NCI-H748 treated with DMSO at 0.1 percent for 48 hours (cell line): ENCODE data around the gene NDUFA3.
A peak's percentile ranks its signal among the peaks of the same experiment; 100 is the strongest.

Experiments
- DNase-seq: peaks from one replicate; lab custom pipeline; 2025; lab: John Stamatoyannopoulos, UW

Gene NDUFA3

DNA sequence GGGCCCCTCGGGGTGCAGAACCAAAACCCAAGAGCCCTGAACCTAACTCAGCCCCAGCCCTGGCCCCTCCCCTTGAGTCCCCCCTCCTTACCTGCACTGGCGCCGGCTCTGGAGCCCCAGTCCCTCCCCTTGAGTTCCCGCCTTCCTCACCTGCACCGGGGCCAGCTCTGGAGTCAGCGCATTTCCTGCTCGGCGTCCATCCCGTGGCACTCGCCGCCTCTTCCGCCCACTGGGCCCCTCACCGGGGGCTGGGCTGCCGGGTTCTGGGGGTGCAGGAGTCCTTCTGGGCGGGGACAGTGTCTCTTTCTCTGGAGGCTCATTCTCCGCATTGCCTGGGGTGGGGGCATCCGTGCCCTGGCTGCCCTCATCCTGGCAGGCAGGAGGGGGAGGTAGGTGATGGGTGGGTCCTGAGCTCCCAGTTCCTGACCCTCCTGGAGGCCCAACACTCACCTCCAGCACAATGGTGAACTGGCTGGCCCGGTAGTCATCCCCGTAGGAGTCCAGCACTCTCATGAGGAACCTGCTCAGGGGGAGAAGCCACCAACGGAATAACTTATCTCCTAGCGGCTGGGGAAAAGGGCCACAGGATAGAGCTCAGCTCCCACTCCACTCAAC is 5.3 kb downstream of the NDUFA3 start:
- DNase-seq, result no peak

GRCh38 chr19:54108496-54108895 is 5.8 kb downstream of the NDUFA3 start:
- DNase-seq, result no peak

GRCh38 chr19:54109651-54110050 is 7.0 kb downstream of the NDUFA3 start:
- DNase-seq, result no peak

- DNase-seq, result no peak
Measured at GRCh38 chr19:54114340-54115108, 11.9 kb downstream of the NDUFA3 start.

- DNase-seq, result peak; percentile 99
Measured at GRCh38 chr19:54115109-54116063, 12.7 kb downstream of the NDUFA3 start, which contains the start of the genes PRPF31 and TFPT. Gene PRPF31 (plus strand): TSS chr19:54115754. CDS start chr19:54118279, 2,525 bp downstream. Gene TFPT (minus strand): TSS chr19:54115657. CDS start chr19:54115269, 388 bp downstream.

DNA sequence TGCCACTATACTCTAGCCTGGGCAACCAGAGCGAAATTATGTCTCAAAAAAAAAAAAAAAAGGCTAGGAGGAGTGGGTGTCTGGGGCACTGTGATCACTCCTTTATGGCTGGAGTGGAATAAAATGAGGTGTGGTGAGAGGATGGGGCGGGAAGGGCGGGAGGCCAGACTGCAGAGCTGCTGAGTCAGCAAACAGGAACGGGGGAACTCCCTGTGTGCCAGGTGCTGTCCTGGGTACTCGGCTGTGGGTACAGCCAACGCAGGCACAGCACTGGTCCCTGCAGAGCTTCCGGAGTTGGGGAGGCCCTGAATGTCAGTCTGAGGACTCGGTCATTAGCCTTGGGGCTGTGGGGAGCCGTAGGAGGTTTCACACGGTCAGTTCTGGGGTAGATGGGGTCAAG is 18.6 kb downstream of the NDUFA3 start:
- no peak for DNase-seq

- DNase-seq, result no peak
Measured at GRCh38 chr19:54123682-54124081, 21.0 kb downstream of the NDUFA3 start.

GRCh38 chr19:54124393-54124792 is 21.7 kb downstream of the NDUFA3 start:
- no peak for DNase-seq

- no peak for DNase-seq
Measured at GRCh38 chr19:54125713-54126112, 23.1 kb downstream of the NDUFA3 start.

- no peak for DNase-seq
Measured at GRCh38 chr19:54127688-54128440, 25.2 kb downstream of the NDUFA3 start.

- no peak for DNase-seq
Measured at GRCh38 chr19:54128441-54128725, 25.7 kb downstream of the NDUFA3 start.

DNA sequence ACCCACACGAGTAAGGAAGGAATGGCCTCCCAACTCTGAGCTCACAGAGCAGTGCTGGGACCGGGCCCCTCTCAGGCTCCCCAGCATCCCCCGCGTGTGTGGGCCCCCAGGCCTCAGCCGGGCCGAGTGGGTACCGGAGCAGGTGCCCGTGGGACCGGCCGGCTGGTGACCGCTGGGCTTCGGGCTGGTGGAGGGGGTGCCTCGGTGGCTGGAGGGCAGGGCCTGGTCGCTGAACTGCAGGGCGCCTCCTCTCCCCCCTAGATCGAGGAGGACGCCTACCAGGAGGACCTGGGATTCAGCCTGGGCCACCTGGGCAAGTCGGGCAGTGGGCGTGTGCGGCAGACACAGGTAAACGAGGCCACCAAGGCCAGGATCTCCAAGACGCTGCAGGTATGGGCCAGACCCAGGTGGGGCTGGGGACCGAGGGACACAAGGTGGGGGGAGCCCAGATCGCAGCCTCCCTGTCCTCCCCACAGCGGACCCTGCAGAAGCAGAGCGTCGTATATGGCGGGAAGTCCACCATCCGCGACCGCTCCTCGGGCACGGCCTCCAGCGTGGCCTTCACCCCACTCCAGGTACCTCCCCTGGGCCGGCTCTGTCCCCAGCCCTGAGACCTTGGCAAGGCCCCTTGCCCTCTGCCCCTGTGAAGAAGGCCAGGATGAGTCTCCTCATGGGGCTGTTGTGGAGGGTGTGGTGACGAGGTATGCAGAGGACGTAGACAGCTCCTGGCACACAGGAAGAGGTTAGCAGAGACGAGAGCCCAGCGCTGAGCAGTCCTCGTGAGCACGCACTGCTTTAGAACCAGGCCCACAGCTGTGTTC is 26.4 kb downstream of the NDUFA3 start:
- no peak for DNase-seq

DNA sequence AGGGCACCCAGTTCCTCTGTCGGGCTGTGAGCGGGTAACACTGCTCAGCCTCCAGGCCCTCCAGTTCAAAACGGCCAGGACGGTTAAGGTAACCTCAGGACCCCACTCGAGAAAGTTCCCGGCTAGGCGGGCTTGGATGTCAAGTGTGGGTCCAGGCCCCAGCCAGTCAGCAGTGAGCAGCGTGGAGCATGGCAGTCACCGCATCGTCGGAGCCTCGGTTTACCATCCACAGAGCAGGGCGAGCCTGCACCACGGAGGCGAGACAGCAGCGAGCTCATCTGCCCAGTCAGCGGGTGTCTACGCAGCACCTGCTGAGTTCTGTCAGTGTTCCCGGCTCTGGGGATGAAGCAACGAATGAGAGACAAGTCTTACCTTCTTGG is 27.0 kb downstream of the NDUFA3 start:
- DNase-seq, result no peak

- DNase-seq, result no peak
Measured at GRCh38 chr19:54133312-54133956, 30.8 kb downstream of the NDUFA3 start.

GRCh38 chr19:54133957-54134590 is 31.4 kb downstream of the NDUFA3 start:
- DNase-seq, result no peak

DNA sequence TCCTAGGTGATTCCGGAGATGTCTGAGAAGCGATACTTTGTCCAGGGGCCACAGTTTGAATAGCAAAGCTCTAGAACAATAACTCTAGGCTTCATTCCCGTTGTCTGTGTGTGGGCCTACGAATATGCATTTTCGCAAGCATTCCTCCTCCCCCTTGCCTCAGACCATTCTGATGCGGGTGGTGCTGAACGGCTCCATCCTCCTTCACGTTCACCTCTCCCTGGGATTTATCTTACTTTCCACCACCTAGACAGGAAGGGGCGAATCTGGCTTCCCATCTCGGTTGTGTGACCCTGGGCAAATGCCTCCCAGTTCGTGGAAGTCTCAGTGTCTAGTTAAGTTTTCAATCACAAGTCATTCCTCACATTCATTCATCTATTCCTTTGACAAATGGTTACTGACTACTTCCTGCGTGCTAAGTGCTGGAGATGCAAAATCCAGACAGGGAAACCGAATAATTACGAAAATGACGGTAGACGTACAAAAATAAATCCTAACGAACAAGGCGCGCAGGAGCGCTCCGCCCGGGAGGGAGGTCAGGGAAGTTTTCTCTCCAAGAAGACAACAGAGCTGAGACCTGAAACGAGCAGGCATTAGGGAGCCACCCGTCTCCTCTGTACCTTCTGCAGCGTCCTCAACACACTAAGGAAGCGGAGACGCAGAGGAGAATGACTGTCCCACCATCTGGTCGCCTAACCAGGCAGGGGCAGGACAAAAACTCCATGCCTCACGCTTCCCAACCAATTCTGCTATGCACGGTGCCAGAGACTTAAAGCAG is 33.6 kb downstream of the NDUFA3 start:
- DNase-seq, result no peak

DNA sequence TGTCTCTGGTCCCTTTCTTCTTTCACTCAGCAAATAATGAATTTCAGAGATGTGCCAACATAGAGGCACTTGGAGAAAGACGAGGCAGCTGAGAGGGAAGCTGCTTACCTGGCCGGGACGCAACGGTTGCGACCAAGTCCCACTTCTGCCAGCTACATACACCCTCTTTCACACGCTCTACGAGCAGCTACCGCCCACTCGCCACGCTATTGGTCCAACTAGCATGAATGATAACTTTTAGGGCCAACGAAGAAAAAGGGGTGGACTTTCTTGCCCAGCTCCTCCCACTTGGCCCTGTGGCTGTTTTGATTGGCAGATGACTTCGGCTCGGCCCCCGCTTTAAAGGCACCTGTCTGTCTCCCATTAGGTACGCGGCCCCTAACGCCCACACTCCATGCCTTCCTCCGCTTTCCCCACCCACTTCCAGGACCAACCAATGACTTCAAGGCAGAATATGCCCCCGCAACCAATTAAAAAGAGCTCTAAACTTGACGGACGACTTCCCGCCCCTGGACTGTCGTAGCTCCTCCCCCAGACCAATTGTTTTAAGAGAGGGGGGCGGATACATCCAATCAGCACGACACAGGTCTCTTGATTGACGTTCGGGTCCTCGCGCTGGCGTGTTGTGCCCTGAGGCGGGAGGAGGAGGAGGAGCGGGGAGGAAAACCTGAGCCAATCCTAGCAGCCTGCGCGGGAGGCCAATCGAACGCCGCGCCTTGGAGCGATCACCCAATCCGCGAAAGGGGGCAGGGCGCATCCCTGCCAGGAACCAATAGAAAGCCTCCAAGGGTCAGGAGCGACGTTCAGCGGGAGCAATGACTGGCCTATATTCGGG is 34.4 kb downstream of the NDUFA3 start:
- DNase-seq, result peak; percentile 100
